HS-5 (cell line): ENCODE measurements around the gene KIF5A.
"Not testable (repeated sequence)": the region's sequence is repeated elsewhere in the genome, so short reads cannot be mapped to it uniquely, and the experiment has no call there.

Experiments used
- DNase-seq: peaks from one replicate; pipeline ENCODE4 v3.0.0-alpha.2; 2012; ENCODE audit warnings: low read depth

Gene KIF5A

DNA sequence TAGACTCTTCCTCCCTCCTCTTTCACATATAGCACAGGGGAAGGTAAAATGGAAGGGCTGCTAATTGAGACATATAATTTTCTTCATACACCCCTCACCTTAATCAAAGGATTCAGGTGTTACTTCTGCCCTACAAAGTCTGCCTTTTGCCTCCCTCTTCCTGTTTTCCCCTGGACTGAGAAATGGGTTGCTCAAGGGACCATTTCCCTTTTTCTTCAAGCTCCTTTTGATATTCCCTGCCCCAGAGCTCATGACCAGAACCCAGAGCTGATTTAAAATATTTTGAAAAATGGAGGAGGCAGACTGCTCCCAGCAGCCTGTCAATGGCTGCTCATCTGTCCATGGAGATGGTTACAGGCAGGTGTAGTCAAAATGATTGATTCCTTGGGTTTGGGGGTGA, 34.8 kb downstream of the KIF5A start:
- DNase-seq: no peak

DNA sequence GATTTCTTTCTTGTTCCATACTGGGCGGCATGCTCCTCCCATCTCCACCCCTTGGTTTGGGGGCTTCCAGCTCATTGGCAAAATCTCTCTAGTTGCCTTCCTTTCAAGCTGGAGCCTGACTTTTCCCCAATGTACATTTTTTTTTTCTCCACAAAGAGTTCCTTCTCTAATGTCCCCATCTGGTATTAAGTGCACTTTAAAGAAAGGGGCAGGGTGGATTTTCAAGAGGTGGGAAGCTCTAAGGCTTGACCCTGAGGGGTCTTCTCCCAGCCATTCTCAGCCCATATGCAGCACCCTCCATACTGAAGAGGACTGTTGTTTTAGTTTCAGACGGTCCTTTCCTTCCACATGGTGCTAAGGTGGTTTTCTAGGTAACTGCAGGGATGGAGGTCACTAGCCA, 35.3 kb downstream of the KIF5A start:
- DNase-seq: no peak

DNA sequence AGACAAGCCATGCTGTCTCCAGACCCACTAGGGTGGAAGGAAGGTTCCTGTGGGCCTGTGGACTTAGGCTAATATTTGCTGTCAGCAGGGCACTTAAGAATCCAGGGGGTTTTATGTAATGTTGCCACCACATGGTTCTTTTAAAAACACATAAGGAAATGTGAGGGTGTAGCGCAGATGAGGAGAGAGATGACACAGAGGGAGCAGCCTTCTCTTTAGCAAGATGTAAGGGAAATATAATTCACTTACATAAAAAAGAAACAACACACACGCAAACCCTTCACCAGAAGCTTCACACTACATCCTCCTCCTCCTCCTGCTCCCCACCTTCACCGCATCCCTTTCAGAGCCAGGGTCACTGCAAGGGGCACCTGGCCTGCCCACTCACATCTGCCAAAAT, 36.3 kb downstream of the KIF5A start:
- DNase-seq: no peak

DNA sequence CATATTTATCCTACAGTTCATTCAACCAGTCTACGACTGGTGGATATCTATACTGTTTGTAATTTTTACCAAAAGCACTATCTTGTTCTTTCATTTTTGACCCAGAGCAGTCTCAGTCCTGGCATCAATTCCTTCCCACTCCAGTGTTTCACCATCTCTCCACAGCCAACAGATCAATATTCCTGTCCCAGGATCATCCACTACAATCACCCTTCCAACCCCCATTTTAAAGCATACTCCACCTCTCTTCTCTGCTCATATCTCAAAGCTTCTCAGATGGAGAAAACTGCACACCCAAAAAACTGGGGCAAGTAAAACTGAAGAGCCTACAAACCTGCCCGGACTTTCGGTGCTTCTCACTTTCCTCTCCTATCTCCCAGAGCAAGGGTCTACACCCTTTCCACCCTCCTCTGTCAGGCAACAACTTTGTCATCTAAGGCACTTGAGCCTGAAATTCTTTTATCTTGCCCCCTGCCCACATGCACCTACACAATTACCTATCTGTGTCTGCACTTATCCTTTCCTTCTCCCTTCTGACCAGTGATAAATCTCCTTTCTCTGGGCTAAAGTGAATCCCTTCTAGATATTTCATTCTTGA, 37.1 kb downstream of the KIF5A start:
- DNase-seq: no peak

DNA sequence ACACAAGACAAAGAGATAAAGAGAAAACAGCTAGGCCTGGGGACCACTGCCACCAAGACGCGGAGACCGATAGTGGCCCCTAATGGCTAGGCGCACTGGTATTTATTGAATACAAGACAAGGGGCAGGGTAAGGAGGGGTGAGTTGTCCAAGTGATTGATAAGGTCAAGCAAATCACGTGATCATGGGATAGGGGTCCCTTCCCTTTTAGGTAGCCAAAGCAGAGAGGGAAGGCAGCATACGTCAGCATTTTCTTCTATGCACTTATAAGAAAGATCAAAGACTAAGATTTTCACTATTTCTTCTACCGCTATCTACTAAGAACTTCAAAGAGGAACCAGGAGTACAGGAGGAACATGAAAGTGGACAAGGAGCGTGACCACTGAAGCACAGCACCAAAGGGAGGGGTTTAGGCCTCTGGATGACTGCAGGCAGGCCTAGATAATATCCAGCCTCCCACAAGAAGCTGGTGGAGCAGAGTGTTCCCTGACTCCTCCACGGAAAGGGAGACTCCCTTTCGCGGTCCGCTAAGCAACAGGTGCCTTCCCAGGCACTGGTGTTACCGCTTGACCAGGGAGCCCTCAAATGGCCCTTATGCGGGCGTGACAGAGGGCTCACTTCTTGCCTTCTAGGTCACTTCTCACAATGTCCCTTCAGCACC, 39.2 kb downstream of the KIF5A start:
- DNase-seq: not testable (repeated sequence)

DNA sequence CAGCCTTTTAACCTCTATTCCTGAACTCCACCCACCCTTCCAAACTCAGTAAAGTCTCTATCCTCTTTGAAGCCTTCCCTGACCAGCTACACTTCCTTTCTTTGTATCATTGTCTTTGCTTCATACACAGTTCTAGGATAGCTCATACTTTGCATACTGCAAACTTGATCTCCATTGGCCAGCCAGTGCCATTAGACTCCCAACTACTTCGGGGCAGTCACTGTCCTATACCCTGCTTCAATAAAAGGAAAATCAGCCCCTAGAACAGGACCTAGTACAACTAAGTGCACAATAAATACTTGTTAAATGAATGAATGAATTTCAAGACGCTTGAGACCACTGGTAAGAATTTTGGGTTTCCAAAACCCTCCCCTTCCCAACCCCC, 40.6 kb downstream of the KIF5A start:
- DNase-seq: no peak

DNA sequence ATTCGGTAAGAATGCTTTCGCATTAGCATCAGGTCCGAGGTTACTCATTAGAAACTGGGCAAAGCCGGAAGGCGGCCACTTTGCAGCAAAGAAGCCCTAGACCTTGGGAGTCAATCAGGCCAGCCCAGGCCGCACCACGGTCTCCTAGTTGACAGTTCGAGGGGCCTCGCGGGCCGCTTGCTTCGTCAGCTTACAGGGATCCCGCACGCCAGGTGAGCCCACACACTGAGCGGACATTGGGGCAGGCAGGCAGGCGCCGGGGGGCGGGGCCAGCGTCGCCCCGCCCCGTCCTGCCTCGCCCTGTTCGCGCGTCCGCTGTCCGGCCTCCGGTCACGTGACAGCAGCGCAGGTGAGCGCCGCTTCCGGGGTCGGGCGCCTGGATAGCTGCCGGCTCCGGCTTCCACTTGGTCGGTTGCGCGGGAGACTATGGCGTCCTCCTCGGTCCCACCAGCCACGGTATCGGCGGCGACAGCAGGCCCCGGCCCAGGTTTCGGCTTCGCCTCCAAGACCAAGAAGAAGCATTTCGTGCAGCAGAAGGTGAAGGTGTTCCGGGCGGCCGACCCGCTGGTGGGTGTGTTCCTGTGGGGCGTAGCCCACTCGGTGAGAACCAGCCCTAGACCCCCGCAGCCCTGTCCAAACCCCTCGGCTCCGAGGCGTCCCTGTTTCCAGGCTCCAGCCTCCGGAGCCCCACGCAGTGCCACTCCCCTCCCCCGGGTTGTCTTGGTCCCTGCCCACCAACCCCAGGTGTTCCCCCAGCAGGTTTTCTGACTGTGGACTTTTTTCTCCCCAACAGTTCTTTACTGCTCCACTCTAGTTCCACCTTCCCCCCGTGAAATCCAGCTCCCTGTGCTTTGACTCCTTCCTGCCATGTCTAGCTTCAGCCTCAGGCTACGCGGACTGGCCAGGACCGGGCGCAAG, 41.3 kb downstream of the KIF5A start, which contains the start of gene PIP4K2C:
Gene PIP4K2C (plus strand): TSS at position 329 of the 918 bp plus-strand sequence. CDS start 98 bp downstream, at position 427.
- no peak for DNase-seq

DNA sequence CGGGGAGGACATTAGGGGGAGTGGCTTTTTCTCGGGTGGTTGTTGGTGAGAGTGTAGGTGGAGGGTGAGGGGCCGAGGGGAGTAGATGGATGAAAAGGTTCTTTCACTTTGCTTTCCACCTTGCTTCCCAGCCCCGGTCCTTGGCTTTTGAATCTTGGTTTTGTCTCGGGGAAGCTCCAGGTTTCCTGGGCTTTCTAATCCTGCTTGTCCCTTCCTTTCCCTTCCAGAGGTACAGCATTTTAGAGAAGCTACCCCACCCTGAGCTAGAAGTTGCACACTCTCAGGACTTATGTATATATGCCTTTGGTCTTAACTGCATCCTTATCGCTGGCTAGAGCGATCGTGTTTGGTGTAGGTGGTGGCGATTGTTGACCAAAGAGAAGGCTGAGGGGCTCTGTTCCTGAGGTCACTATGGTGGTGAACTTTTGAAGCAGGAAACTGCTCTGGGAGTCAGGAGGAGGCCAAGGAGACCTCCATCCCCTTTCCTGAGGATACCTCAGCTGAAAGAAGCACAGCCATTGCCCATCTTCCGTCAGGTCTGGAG, 42.0 kb downstream of the KIF5A start:
- no peak for DNase-seq

DNA sequence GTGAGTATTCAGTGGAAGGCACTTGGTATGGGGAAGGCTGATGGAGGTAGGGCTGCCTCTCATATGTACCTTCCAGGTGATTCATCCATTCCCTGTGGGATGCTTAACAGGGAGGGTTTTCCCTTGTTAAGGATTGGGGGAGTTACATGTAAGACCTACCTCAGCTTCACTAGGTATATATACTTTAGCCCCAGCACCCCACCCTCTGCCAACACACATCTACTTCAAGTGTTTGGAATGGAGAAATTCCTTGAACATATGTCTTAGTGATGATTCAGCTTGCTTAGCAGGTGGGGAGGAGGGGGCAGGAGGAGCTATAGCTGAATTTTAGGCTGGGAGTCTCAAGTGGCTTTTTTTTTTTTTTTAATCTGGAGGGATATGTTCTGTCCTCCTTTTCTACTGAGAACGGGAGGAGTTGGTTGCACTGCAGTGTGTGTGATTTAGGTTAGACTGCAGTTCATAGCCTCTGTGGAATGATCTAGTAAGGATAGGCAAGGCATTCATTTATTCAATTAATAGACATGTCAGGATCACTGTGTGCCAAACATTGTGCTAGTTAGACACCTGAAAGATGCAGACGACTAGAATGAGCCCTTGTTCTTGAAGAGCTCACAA, 42.8 kb downstream of the KIF5A start:
- no peak for DNase-seq

DNA sequence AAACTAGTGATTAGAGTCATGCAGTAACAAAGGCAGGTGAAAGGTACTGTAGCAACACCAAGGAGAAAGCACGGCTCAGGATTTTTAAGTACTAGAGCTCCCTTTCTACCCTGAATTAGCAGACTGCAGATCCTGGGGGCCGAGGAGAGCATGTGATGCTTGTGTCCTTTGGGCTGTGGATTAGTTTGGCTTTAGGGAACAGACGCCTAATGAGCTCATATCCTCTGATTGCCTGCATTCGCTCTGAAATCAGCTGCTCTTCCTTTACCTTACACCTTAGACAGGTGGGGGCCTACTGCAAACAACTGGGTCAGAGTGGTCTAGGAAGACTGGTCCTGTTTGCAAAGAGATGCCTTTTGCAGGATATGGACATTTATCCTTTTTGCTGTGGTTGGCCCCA, 43.3 kb downstream of the KIF5A start:
- DNase-seq: no peak

DNA sequence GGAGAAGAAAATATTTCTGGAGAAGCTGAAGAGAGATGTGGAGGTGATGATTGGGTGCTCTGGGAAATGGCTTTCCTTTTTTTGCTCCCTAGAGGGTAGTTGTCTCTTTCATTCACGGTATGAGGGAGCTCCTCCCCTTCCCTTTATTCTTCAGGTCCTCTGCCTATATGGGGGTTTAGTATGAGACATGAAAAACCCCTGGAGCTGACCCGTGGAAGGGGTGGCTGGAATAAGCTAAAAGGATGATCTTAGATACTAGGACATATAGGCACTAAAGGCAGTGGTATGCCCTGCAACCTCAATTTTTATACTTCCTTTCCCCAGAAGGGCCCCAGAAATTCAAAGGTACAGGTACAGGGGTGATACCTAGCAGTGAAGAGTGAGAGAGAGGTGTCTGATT, 50.6 kb downstream of the KIF5A start:
- no peak for DNase-seq

DNA sequence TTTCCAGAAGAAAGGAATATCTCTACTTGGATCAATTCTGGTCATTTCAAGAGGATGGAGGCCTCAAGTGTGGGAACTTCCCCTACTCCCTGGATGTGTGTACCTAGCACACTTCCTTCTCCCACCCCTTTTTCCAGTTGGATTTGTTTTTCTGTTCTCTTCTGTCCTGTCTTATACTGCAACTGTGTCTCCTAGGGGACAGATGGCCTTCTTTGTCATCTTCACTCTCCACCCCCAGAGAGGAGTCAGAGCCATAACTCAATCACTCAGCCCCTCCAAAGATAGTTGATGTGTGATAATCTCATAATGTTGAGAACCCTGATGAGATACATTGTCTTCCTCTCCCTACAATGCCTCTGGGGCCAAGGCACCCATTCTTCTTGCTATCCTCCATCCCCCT, 52.7 kb downstream of the KIF5A start:
- no peak for DNase-seq

DNA sequence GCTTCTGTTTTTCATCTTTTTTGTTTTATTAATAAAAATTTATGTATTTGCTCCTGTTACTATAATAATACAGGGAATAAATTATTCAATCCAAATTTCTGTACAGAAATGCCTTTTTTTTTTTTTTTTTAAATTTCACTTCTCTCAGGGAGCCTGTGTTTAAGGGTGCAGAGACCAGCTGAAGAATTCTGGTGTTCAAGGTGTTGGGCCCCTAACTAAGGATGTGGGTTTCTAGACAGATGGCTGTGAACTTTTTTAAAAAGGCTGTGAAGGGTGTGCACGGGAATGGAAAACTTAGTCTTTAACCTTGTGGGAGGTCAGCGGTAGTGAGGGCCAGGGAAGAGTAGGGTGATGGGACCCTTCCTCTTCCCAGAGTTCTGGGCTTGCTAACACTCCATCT, 53.5 kb downstream of the KIF5A start:
- no peak for DNase-seq

DNA sequence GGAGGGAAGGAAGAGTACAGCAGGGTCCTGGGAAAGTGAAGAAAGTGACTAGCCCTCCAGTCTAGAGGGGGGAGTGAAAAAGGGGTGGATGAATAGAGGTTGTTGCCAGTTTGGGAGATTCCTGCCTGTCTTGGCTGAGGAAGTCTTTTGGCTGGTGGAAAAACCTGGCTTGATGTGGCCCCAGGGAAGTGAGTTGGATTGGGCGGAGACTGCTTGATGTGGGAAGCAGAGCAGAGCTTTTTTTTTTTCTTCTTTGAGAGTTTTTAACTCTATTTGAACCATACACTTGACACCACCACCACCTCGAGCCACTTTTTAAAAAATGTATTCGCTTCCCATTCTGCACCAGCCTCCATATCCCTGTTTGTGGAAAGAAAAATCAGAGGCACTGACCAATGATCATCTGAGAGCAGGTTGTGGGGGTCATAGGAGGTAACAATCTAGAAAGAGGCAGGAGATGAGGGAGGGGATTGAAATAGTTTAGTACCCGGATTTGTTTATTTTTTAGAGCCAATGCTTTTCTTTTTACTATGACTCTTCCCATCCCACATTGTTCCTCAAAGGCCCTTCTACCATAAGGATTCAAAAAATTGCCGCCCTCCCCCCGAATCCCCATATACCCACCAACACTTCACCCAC, 54.1 kb downstream of the KIF5A start:
- DNase-seq: no peak

DNA sequence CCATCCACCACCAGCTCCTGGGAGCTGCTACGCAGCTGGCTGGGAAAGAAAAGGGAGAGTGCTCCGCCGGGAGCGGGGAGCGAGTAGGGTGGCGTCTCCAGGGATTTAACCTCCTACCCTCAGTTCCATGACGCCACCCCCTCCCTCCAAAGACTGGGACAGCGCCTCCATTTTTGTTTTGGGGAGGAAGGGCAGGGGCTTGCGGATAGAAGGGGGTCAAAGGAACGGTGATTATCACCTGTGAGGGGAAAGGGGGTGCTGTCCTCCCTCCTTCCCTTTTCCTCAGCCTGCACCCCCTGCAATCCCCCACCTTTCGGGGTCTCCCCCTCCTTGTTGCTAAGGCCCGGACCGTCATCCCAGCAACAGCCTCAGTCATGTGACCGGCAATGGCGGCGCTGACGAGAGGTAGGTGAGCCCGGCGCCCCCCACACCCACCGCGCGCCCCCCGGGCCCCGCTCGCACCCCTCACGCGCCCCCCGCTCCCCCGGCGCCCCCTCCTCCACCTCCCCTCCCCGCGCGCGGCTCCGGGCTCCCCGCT, 54.7 kb downstream of the KIF5A start, which contains the start of gene DTX3:
Gene DTX3 (plus strand): TSS at position 371 of the 538 bp plus-strand sequence. CDS start 1,694 bp downstream, outside the sequence.
- DNase-seq: no peak

DNA sequence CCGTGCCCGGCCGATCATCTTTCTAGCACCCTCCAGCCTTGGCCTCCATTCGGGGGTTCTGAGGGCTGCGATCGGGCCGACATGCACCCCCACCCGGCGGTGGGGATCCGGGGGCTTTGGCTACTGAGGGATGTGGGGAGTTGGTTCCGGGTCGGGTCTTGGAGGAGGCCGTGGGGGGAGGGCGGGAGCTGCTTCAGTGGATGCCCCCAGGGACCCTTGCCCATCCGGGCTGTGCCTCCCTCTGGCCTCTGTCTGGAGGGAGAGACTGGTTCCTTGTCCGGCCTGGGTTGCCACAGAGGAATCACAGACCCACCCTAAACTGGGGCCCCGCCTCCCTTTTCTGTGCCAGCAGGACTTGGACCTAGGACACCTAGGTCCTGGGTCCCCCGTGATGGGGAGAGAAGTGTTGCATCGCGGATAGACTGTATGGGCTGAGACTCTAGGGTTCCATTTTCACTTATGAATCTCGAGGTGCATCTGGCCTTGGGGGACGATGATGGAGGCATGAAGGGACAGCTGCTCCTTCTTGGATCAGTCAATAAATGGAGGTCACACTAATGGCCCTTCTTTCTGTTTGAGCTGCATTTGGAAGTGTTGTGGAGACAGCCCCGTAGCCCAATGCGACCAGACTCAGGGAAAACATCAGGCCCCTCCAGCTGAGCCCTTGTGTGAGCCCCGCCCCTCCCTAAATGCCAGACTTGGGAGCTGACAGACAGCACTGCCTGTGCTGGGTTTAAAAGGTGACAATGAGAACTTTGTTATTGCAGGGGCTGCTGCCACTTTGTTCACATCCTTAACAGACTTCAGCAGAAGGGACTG, 55.4 kb downstream of the KIF5A start:
- DNase-seq: no peak

DNA sequence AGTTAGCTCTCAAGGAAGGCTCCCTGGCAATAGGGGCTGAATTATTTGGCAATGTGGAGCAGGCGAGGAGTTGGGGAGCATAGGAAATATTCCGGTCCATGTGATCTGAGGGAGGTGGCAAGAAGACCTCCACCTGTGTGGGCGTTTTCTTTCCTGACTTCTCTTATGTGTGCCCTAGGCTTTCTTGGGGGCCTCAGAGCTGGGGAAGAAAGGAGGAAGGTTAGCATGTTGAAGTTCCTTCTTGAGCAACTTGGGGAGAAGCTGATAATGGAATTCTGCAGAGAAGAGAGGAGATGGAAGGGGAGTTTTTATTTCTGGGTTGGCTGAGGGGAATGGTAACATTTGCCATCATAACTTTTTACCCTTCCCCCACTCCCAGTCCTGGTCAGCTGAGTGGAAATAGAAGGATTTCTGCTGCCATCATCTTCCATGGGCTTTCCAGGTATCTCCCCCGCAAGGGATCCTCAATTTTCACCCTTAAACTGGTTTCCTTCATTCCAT, 56.0 kb downstream of the KIF5A start:
- no peak for DNase-seq

DNA sequence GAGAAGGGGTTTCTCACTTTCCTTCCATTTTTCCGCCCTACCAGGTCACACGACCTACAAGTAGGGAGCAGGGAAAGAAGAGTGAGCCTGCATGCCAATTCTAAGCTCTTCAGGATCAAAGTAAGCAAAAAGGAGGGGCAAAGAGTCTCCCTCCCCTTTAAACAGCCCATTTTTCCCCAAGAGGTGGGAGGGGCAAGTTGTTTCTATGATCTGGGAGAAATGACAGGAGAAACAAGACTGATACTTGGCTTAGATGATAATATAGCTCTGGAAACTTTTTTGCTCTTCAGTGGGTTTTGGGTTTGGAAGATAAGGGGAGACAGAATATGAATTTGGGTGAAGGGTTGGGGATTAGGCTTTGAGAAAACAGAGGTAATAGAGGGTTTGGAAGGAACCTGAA, 56.6 kb downstream of the KIF5A start:
- no peak for DNase-seq

DNA sequence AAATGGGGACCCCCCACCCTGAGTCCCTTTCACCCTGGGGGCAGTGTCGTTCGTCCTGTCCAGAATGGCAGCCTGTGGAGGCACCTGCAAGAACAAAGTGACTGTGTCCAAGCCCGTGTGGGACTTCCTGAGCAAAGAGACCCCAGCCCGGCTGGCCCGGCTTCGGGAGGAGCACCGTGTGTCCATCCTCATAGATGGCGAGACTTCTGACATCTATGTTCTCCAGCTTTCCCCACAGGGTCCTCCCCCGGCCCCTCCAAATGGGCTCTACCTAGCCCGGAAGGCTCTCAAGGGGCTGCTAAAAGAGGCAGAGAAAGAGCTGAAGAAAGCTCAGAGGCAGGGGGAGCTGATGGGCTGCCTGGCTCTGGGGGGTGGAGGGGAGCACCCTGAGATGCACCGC, 57.0 kb downstream of the KIF5A start:
- no peak for DNase-seq

DNA sequence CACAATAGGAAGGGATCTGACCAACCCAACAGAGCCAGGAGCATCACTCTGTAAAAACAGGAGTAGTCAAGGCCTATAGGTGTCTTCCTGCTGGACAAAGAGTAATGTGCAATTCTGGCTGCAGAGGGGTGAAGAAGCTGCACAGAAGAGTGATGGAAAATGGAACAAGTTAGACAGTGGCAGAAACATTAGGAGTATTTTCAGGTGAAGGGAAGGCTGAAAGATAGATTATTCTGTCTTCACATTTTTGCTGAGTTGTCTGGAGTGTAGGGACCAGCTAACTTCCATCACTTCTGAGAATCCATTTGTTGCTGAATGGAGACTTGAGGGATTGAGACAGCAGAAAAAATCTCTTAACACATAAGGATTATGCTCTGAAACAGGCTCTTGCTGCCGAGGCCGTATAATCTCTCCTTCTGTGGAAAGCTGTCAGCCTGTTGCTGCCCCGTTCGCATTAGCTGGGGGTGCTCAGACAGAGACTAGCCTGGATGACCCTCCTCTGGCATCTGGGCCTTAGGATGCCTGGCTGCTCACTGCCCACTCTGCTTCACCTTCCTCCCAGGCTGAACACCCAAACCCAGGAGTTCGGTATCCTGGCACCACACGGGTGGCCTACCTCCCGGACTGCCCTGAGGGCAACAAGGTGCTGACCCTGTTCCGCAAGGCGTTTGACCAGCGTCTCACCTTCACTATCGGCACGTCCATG, 58.3 kb downstream of the KIF5A start:
- no peak for DNase-seq
